ENCODE data around the gene BAZ2A. TPM values are rescaled to one million over a fixed set of nuclear protein-coding genes. Genes with fewer than 3 reads are reported as not detected.

The BAZ2A gene
- total RNA-seq, 1 experiment from 2014 or later = 126 TPM

DNA sequence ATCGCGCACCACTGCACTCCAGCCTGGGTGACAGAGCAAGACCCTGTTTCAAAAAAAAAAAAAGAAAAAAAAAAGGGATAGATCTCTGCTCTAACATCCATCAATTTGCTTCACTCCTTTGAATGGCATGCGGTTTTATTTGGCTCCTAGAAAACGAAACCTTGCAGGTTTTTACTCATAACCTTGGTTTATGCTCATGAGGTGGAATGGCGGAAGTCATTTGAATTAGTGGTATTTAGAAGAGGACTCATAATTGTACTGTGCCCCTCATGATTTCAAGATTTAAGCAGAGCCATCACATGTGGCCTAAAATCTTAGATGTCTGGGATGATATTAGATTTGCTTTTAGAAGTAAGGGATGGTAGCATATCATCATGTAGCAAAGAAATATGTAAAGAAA lies 79.1 kb downstream of the BAZ2A start:
- DNase-seq (ENCODE audit: low spot score) = no peak
- Histone ChIP-seq H3K9me3 (ENCODE audit: low read depth, low read length, poor library complexity, severe bottlenecking) (no peaks in the 10 kb centered on the region), H3K36me3 (ENCODE audit: insufficient read depth, low read length, poor library complexity, severe bottlenecking) (no peaks in the 10 kb centered on the region), H3K27ac (ENCODE audit: low read depth, low read length, poor library complexity, severe bottlenecking) (no peak overlapping the region), H3K4me3 (ENCODE audit: low read depth, low read length, poor library complexity, severe bottlenecking) (no peak overlapping the region), H3K4me1 (ENCODE audit: insufficient read depth, low read length, poor library complexity, severe bottlenecking) (no peaks in the 10 kb centered on the region), H3K27me3 (replicated peaks; ENCODE audit: insufficient read depth, low read depth, low read length, poor library complexity) (no peaks in the 10 kb centered on the region)
- ChIA-PET CTCF (interaction anchor here (0.6 kb wide), 1 partner anchor 11 kb away, joined by 3 read pairs; no protein-coding TSS in a partner anchor), POLR2A (ENCODE audit: low non-redundant PET) (interaction anchor here (0.6 kb wide), 1 partner anchor 36 kb away, joined by 3 read pairs; no protein-coding TSS in a partner anchor)
- intact Hi-C loops (cut with micrococcal nuclease; ENCODE audit: unreplicated experiment) = no loop called here
- TF ChIP-seq, protein P1, sequence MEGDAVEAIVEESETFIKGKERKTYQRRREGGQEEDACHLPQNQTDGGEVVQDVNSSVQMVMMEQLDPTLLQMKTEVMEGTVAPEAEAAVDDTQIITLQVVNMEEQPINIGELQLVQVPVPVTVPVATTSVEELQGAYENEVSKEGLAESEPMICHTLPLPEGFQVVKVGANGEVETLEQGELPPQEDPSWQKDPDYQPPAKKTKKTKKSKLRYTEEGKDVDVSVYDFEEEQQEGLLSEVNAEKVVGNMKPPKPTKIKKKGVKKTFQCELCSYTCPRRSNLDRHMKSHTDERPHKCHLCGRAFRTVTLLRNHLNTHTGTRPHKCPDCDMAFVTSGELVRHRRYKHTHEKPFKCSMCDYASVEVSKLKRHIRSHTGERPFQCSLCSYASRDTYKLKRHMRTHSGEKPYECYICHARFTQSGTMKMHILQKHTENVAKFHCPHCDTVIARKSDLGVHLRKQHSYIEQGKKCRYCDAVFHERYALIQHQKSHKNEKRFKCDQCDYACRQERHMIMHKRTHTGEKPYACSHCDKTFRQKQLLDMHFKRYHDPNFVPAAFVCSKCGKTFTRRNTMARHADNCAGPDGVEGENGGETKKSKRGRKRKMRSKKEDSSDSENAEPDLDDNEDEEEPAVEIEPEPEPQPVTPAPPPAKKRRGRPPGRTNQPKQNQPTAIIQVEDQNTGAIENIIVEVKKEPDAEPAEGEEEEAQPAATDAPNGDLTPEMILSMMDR (conservative IDR thresholded peaks at IDR 0.05; ENCODE audit: low read depth, low read length) = no peak
- TF ChIP-seq EZH2 (IDR thresholded peaks at IDR 0.05; ENCODE audit: borderline replicate concordance, low read depth, low read length, poor library complexity, severe bottlenecking) = no peak
- BruUV-seq (replicated peaks) = no TSS peak

DNA sequence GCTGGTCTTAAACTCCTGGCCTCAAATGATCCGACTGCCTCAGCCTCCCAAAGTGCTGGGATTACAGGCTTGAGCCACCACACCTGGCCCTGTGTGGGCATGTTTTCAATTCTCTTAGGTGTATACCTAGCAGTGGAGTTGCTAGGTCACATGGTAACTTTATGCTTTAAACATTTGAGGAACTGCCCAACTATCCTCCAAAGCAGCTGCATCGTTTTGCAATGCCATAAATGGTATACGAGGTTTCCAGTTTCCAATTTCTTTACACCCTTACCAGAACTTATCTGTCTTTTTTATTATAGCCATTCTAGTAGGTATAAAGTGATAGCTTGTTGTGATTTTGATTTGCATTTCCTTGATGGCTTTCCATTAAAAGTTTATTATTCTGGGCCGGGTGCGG lies 83.4 kb downstream of the BAZ2A start:
- DNase-seq (ENCODE audit: low spot score) = no peak
- Histone ChIP-seq H3K36me3 (ENCODE audit: insufficient read depth, low read length, poor library complexity, severe bottlenecking) (no peaks in the 10 kb centered on the region), H3K27me3 (replicated peaks; ENCODE audit: insufficient read depth, low read depth, low read length, poor library complexity) (no peaks in the 10 kb centered on the region), H3K27ac (ENCODE audit: low read depth, low read length, poor library complexity, severe bottlenecking) (no peak overlapping the region), H3K9me3 (ENCODE audit: low read depth, low read length, poor library complexity, severe bottlenecking) (no peaks in the 10 kb centered on the region), H3K4me3 (ENCODE audit: low read depth, low read length, poor library complexity, severe bottlenecking) (no peak overlapping the region), H3K4me1 (ENCODE audit: insufficient read depth, low read length, poor library complexity, severe bottlenecking) (no peaks in the 10 kb centered on the region)
- intact Hi-C loops (cut with micrococcal nuclease; ENCODE audit: unreplicated experiment) = no loop called here
- TF ChIP-seq, protein P1 (conservative IDR thresholded peaks at IDR 0.05; ENCODE audit: low read depth, low read length) = no peak
- TF ChIP-seq EZH2 (IDR thresholded peaks at IDR 0.05; ENCODE audit: borderline replicate concordance, low read depth, low read length, poor library complexity, severe bottlenecking) = no peak
- POLR2A ChIA-PET (ENCODE audit: low non-redundant PET) = no interaction called here
- BruUV-seq (replicated peaks) = no TSS peak
- CTCF ChIA-PET = no interaction called here

Other genes with a start within 250 kb of the BAZ2A start
- 71.4 and 75.9 TPM in 2 replicates for gene TIMELESS, start 180.9 kb downstream of the BAZ2A start, total RNA-seq (2021)
- not detected in 2 replicates for gene MIP, start 175.7 kb downstream of the BAZ2A start, total RNA-seq (2021)
- 4.7 and 5.1 TPM in 2 replicates for gene SPRYD4, start 161.7 kb downstream of the BAZ2A start, total RNA-seq (2021)
- gene GLS2, start 142.2 kb downstream of the BAZ2A start, total RNA-seq (2021) = 0.24 TPM in 1 of 2 replicates, not detected in the other
- 29.7 and 37.5 TPM in 2 replicates for gene RBMS2, start 108.5 kb downstream of the BAZ2A start, total RNA-seq (2021)
- 1,089 and 1,126 TPM in 2 replicates for gene ATP5F1B, start 15.7 kb upstream of the BAZ2A start, total RNA-seq (2021)
- 413 and 450 TPM in 2 replicates for gene PTGES3, start 58.0 kb upstream of the BAZ2A start, total RNA-seq (2021)
- gene NACA, start 95.0 kb upstream of the BAZ2A start, total RNA-seq (2021) = 906 and 908 TPM in 2 replicates
- gene PRIM1, start 122.0 kb upstream of the BAZ2A start, total RNA-seq (2021) = 51.9 and 66.2 TPM in 2 replicates
- gene HSD17B6, start 133.0 kb upstream of the BAZ2A start, total RNA-seq (2021) = 0.39 and 1.2 TPM in 2 replicates

All from A673 (cell line).